OCI-LY1 (cell line): ENCODE data around the gene DDC.

Experiments used
- H2AFZ ChIP-seq: fragments of 200-600 bp; sonication (generic), shearing (Covaris generic); 2 replicates; pipeline ENCODE4 v1.6.0; 2014; ENCODE audit warnings: antibody characterized with exemption, mild to moderate bottlenecking, low read length
- H3F3A ChIP-seq: fragments of 200-600 bp; sonication (generic), shearing (Covaris generic); 2 replicates; pipeline ENCODE4 v1.6.0; 2014; ENCODE audit warnings: mild to moderate bottlenecking, antibody characterized with exemption, low read length, moderate library complexity; ENCODE audit not compliant: insufficient read depth
- H3K27ac ChIP-seq: fragments of 200-600 bp; sonication (generic); 2 replicates; pipeline ENCODE4 v1.5.1; 2014; ENCODE audit warnings: low read length, mixed run types, mild to moderate bottlenecking, low read depth; ENCODE audit not compliant: poor library complexity, severe bottlenecking
- H3K27me3 ChIP-seq: fragments of 200-600 bp; sonication (generic); 2 replicates; pipeline ENCODE4 v1.6.0; 2014; ENCODE audit warnings: antibody characterized with exemption, mild to moderate bottlenecking, low read length, moderate library complexity; ENCODE audit not compliant: insufficient read depth
- H3K36me3 ChIP-seq: fragments of 200-600 bp; sonication (generic); 2 replicates; pipeline ENCODE4 v1.6.1; 2014; ENCODE audit warnings: mild to moderate bottlenecking, antibody characterized with exemption, low read length, moderate library complexity, mixed read lengths; ENCODE audit not compliant: insufficient read depth
- H3K4me1 ChIP-seq: fragments of 200-600 bp; sonication (generic); 2 replicates; pipeline ENCODE4 v1.5.1; 2014; ENCODE audit warnings: mild to moderate bottlenecking, low read length, moderate library complexity; ENCODE audit not compliant: insufficient read depth, severe bottlenecking
- H3K4me2 ChIP-seq: fragments of 200-600 bp; sonication (generic), shearing (Covaris generic); 2 replicates; pipeline ENCODE4 v1.6.1; 2014; ENCODE audit warnings: low read length
- H3K4me3 ChIP-seq: fragments of 200-600 bp; sonication (generic); 2 replicates; pipeline ENCODE4 v1.5.1; 2014; ENCODE audit warnings: low read length, low read depth, mild to moderate bottlenecking, mixed read lengths; ENCODE audit not compliant: poor library complexity, severe bottlenecking
- H3K79me2 ChIP-seq: fragments of 200-600 bp; shearing (Covaris generic); 2 replicates; pipeline ENCODE4 v1.6.1; 2016; ENCODE audit warnings: mixed run types, low read length, mixed read lengths; ENCODE audit not compliant: insufficient read depth
- H3K9ac ChIP-seq: fragments of 200-600 bp; sonication (generic), shearing (Covaris generic); 2 replicates; pipeline ENCODE4 v1.6.1; 2014; ENCODE audit warnings: mild to moderate bottlenecking, low read length, mixed read lengths
- H3K9me2 ChIP-seq: fragments of 200-600 bp; sonication (generic), shearing (Covaris generic); 2 replicates; pipeline ENCODE4 v1.6.1; 2014; ENCODE audit warnings: low read depth, mild to moderate bottlenecking, low read length, mixed read lengths
- H3K9me3 ChIP-seq: fragments of 200-600 bp; shearing (Covaris generic); 2 replicates; pipeline ENCODE4 v1.6.1; 2014; ENCODE audit warnings: low read length, mixed read lengths
- H4K20me1 ChIP-seq: fragments of 200-600 bp; sonication (generic), shearing (Covaris generic); 2 replicates; pipeline ENCODE4 v1.6.0; 2016; ENCODE audit warnings: mild to moderate bottlenecking, low read length; ENCODE audit not compliant: insufficient read depth
- CTCF ChIP-seq: fragments of 200-600 bp; sonication (generic), shearing (Covaris generic); IDR thresholded peaks from 2 replicates; pipeline ENCODE4 v1.5.1; 2017; ENCODE audit warnings: mild to moderate bottlenecking, antibody characterized with exemption, low read length, moderate library complexity, mixed read lengths
- EZH2 ChIP-seq: fragments of 200-600 bp; sonication (generic), shearing (Covaris generic); IDR thresholded peaks from 2 replicates; pipeline ENCODE4 v1.8.0; 2017; ENCODE audit warnings: borderline replicate concordance, mixed run types, mild to moderate bottlenecking, antibody characterized with exemption, low read length, moderate library complexity, mixed read lengths

DDC gene

GRCh38 chr7:50426280-50427045, 138.7 kb downstream of the DDC start:
- Histone ChIP-seq H3K4me3 (no peak overlapping the region), H3K9me2 (no peaks in the 10 kb centered on the region), H3K79me2 (no peaks in the 10 kb centered on the region), H3K36me3 (no peaks in the 10 kb centered on the region), H3K27ac (no peak overlapping the region), H3K4me2 (no peak overlapping the region), H3K9me3 (no peaks in the 10 kb centered on the region), H4K20me1 (no peaks in the 10 kb centered on the region), H3K4me1 (no peaks in the 10 kb centered on the region), H2AFZ (no peak overlapping the region), H3F3A (no peaks in the 10 kb centered on the region), H3K27me3 (no peaks in the 10 kb centered on the region), H3K9ac (no peak overlapping the region)
- no peak for TF ChIP-seq EZH2

DNA sequence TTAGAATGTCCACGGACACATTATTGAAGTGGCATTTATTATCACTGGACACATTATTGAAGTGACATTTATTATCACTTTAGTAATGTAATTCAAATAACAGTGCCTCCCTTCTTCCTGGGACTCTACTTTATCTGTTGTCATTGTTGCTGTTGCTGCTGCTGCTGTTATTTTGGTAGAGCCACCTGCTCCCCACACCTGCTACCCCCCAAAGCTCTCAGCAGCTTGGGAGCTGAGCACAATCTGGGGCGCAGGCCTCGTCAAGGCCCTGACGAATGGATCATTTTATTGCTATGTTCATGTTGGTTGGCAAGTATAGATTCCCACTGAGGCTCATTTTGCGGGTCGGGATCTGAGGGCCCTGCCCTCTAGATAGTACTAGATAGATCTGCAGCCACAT, 139.9 kb downstream of the DDC start:
- no peak overlapping the region for H3K27ac ChIP-seq
- H3K36me3 ChIP-seq = no peaks in the 10 kb centered on the region
- H3K9me2 ChIP-seq = no peaks in the 10 kb centered on the region
- no peak overlapping the region for H3K9ac ChIP-seq
- H3K79me2 ChIP-seq = no peaks in the 10 kb centered on the region
- H3K4me1 ChIP-seq = no peaks in the 10 kb centered on the region
- TF ChIP-seq CTCF = no peak
- no peak for TF ChIP-seq EZH2
- H3K9me3 ChIP-seq = no peaks in the 10 kb centered on the region
- H3K27me3 ChIP-seq = no peaks in the 10 kb centered on the region
- no peak overlapping the region for H2AFZ ChIP-seq
- H4K20me1 ChIP-seq = no peaks in the 10 kb centered on the region
- no peak overlapping the region for H3K4me2 ChIP-seq
- no peak overlapping the region for H3K4me3 ChIP-seq
- H3F3A ChIP-seq = no peaks in the 10 kb centered on the region

- TF ChIP-seq CTCF (no peak), EZH2 (no peak)
Measured at GRCh38 chr7:50423860-50424259, 141.3 kb downstream of the DDC start.

GRCh38 chr7:50422858-50423257, 142.3 kb downstream of the DDC start:
- Histone ChIP-seq H3K4me2 (no peak overlapping the region), H3F3A (no peaks in the 10 kb centered on the region), H3K9me2 (no peaks in the 10 kb centered on the region), H3K9me3 (no peaks in the 10 kb centered on the region), H2AFZ (no peak overlapping the region), H3K4me3 (no peak overlapping the region), H3K36me3 (no peaks in the 10 kb centered on the region), H4K20me1 (no peaks in the 10 kb centered on the region), H3K79me2 (no peaks in the 10 kb centered on the region), H3K27me3 (no peaks in the 10 kb centered on the region), H3K4me1 (no peaks in the 10 kb centered on the region), H3K9ac (no peak overlapping the region), H3K27ac (no peak overlapping the region)
- TF ChIP-seq CTCF = no peak
- TF ChIP-seq EZH2 = no peak

More at GRCh38 chr7:50423860-50424259, 141.3 kb downstream of the DDC start:
- H3K27ac ChIP-seq = no peak overlapping the region
- no peaks in the 10 kb centered on the region for H3K9me3 ChIP-seq
- H3K27me3 ChIP-seq = no peaks in the 10 kb centered on the region
- no peaks in the 10 kb centered on the region for H4K20me1 ChIP-seq
- no peak overlapping the region for H2AFZ ChIP-seq
- no peak overlapping the region for H3K4me2 ChIP-seq
- no peaks in the 10 kb centered on the region for H3K36me3 ChIP-seq
- no peaks in the 10 kb centered on the region for H3K4me1 ChIP-seq
- H3K4me3 ChIP-seq = no peak overlapping the region
- H3F3A ChIP-seq = no peaks in the 10 kb centered on the region
- H3K79me2 ChIP-seq = no peaks in the 10 kb centered on the region
- H3K9me2 ChIP-seq = no peaks in the 10 kb centered on the region
- no peak overlapping the region for H3K9ac ChIP-seq
